Fibroblast of peridontal ligament (primary cell): ENCODE measurements around the gene RBM15.

Source experiments
- DNase-seq: peaks from one replicate; pipeline ENCODE4 v3.0.0-alpha.2; 2010; ENCODE audit errors: extremely low read depth

Gene RBM15

DNA sequence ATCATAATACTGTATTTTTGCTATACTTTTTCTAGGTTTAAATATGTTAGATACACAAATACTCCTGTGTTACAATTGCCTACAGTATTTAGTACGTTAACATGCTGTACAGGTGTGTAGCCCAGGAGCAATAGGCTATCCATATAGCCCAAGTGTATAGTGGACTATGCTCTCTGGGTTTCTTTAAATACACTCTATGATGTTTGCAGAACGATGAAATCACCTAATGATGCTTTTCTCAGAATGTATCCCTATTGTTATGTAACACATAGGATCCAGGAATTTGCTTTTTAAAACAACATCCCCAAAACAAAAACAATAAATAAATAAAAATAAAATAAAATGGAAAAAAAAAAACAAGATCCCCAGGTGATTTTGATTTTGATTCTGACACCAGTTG, 18.1 kb upstream of the RBM15 start:
- no peak for DNase-seq

DNA sequence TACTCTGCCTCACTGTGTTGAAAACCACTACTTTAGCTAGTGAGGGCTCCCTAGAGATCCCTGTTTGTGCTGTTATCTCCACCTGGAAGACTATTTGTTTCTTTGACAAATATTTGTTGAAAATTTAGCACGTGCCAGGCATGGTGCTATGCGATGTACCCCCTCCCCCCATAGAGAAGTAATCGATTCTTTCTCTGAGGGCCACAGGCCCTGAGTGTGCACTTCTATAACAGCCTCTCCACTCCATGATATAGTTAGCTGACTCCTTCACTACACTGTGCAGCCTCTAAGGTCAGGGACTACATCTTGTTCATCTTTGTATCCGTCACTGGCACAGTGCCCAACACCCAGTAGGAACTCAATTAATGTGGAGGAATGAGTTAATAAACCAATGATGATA, 17.3 kb upstream of the RBM15 start:
- DNase-seq: no peak

DNA sequence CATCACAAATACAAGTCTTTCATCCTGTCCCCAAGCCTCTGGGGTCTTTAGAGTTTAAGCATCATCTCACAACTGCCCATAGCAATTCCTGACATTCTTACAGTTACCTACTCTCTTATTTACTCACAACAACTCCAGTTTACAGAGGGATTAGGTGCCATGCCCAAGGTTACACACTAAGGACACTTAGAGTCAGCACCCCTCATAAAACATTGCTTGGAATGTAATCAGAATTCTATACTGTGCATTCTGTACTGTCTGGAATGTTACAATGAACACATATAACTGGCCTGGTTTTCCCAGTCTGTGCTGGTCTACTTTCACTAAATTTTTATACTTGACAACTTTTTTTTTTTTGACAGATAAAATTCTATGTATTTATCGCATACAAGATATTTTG, 14.5 kb upstream of the RBM15 start:
- DNase-seq: no peak

DNA sequence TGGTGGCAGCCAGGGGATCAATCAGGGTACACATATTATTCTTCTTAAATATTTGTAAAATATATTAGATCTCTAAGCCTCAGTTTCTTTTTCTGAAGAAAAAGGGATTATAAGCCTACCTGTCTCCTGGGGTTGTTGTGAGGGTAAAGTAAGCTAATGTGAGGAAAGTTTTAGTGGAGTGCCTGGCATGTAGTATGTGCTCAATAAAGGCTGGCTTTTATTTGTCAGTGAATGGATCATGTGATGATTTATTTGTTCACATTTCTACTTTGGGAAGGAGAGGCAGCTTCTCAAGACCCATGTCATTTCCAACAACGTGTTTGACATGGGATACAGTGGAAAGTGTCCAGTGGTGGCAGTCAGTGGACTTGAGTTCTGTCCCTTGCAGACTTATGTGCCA, 12.4 kb upstream of the RBM15 start:
- no peak for DNase-seq

DNA sequence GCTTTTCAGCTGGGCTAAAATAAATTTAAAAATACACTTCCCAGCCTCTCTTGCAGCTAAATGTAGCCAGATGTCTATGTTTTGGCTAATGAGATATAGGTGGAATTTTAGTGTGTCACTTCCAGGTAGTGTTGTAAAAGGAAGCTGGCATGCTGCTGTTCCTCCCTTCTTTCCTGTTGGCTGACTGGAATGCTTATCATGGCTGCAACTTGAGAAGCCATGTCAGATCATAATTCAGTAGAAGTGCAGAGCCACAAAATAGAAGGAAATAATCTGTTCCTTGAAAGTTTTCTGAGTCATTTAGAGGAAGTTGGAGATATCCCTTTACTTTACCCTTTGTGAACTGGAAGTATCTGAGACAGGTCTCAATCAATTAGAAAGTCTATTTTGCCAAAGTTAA, 10.9 kb upstream of the RBM15 start:
- no peak for DNase-seq

DNA sequence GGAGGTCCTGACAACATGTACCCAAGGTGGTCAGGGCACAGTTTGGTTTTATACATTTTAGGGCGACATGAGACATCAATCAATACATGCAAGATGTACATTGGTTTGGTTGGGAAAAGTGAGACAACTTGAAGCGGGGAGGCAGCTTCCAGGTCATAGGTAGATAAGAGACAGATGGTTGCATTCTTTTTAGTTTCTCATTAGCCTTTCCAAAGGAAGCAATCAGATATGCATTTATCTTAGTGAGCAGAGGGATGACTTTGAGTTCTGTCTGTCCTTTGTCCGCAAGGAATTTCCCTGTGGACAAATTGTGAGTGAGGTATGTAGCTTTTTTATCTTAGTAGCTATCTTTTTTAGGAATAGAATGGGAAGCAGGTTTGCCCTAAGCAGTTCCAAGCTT, 10.5 kb upstream of the RBM15 start:
- no peak for DNase-seq

DNA sequence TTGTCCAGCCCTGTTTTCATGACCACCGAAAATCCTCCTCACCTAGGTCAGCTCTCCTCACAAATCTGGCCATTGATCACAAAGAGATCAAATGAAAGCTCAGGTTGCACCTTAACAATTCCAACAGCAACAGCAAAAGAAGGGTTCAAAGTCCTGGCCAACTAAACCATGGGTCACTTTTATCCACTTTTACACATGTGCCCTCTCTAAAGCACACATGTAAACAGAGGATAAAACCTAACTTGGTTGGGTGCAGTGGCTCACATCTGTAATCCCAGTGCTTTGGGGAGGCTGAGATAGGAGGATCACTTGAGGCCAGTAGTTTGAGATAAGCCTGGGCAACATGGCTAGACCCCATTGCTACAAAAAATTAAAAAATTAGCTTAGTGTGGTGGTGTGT, 3.9 kb upstream of the RBM15 start:
- no peak for DNase-seq

DNA sequence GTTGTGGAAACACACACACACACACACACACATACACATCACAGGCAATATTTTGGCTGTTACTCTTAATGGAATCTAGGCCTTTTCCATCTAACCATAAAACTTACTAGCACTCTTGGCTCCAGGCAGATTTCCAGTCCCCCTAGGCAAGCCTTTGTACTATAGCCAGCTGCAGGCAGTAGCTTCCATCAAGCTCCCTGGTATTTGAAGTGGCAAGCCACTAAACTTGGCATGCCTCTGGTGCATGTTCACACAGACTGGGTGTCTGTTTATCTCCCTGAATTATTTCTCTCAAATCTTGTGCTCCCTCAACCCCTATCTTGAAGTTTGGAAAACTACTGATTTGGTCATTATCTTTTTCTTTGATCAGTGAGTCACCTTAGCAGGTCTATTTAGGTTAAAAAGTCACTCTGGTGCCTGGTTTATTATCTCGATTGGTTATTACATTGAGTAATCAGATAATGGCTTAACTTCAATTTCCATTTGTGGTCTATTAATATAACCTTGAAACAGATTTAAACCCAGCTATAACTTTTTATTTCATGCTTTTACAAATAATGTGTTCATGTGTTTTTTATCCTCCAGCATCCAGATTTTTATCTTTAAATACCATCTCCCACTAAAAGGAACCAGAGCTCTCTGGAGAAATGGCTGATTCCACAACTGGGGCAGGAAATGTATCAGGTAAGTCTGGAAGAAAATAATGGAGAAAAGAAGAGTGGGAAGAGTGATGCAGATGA, 2.7 kb upstream of the RBM15 start:
- no peak for DNase-seq

DNA sequence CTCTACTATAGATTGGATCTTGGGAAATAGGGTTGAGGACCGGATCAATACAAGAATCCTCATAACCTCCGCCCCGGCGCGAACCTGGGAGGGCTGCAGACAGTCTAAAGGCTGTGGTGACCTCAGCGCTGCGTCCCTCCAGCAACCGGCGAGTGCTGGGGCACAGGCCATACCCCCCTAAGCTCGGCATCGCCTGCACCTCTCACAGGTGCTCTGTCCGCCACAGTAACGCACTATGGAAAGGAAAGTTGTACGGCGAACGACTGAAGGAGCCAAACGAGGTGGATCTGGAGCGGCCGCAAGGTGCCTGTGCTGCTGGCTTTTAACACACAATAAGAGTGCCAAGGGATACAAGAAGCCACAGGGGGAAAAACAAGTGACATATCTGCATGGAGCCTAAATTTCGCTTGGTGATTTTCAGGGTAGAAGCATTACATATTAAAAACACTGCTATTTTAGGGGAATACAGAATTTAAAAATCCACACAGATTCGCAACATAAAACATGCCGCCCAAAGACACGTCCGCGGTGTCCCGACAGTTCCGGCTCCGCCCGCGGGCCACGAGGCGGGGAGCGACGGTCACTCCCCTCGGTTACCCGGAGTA, 1.4 kb upstream of the RBM15 start:
- no peak for DNase-seq

DNA sequence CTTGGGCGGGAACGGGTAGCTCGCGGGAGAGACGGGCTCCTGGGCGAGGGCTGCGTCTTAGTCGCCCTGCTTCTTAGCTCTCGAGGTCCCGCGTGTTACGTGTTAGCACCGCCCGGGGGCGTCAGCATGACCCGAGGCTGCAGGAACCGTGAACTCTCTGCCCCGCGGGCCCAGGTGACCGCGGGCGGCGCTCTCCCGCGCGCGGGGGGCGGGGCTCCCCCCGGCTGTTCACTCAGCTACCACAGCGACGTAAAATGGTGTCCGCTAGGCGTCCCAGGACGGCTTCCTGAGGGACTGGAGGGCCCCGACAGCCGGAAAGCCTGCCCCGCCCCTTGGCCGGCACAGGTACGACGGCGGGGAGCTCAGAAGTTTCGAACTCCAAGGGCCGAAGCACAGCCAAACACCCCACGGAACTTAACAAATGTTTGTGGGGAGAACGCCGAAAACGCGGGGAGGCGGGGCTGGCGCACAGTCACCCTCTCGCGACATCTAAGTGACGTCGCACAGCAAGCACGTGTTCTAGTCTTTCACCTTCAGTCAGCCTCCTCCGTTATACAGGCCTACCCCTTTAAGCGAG, 780 bp upstream of the RBM15 start:
- DNase-seq: no peak

DNA sequence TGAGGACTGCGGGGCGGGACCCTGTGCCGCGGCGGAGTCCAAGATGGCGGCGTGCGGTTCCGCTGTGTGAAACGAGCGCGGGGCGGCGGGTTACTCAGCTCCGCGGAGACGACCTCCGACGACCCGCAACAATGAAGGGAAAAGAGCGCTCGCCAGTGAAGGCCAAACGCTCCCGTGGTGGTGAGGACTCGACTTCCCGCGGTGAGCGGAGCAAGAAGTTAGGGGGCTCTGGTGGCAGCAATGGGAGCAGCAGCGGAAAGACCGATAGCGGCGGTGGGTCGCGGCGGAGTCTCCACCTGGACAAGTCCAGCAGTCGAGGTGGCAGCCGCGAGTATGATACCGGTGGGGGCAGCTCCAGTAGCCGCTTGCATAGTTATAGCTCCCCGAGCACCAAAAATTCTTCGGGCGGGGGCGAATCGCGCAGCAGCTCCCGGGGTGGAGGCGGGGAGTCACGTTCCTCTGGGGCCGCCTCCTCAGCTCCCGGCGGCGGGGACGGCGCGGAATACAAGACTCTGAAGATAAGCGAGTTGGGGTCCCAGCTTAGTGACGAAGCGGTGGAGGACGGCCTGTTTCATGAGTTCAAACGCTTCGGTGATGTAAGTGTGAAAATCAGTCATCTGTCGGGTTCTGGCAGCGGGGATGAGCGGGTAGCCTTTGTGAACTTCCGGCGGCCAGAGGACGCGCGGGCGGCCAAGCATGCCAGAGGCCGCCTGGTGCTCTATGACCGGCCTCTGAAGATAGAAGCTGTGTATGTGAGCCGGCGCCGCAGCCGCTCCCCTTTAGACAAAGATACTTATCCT, 430 bp downstream of the RBM15 start:
- peak; percentile 31 for DNase-seq

DNA sequence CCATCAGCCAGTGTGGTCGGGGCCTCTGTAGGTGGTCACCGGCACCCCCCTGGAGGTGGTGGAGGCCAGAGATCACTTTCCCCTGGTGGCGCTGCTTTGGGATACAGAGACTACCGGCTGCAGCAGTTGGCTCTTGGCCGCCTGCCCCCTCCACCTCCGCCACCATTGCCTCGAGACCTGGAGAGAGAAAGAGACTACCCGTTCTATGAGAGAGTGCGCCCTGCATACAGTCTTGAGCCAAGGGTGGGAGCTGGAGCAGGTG, 961 bp downstream of the RBM15 start:
- DNase-seq: no peak

DNA sequence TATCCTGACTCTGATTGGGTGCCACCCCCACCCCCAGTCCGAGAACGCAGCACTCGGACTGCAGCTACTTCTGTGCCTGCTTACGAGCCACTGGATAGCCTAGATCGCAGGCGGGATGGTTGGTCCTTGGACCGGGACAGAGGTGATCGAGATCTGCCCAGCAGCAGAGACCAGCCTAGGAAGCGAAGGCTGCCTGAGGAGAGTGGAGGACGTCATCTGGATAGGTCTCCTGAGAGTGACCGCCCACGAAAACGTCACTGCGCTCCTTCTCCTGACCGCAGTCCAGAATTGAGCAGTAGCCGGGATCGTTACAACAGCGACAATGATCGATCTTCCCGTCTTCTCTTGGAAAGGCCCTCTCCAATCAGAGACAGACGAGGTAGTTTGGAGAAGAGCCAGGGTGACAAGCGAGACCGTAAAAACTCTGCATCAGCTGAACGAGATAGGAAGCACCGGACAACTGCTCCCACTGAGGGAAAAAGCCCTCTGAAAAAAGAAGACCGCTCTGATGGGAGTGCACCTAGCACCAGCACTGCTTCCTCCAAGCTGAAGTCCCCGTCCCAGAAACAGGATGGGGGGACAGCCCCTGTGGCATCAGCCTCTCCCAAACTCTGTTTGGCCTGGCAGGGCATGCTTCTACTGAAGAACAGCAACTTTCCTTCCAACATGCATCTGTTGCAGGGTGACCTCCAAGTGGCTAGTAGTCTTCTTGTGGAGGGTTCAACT, 2.1 kb downstream of the RBM15 start:
- no peak for DNase-seq

DNA sequence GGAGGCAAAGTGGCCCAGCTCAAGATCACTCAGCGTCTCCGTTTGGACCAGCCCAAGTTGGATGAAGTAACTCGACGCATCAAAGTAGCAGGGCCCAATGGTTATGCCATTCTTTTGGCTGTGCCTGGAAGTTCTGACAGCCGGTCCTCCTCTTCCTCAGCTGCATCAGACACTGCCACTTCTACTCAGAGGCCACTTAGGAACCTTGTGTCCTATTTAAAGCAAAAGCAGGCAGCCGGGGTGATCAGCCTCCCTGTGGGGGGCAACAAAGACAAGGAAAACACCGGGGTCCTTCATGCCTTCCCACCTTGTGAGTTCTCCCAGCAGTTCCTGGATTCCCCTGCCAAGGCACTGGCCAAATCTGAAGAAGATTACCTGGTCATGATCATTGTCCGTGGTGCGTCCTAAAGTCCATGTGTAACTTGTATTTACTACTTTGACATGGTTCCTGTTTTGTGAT, 2.7 kb downstream of the RBM15 start:
- no peak for DNase-seq

DNA sequence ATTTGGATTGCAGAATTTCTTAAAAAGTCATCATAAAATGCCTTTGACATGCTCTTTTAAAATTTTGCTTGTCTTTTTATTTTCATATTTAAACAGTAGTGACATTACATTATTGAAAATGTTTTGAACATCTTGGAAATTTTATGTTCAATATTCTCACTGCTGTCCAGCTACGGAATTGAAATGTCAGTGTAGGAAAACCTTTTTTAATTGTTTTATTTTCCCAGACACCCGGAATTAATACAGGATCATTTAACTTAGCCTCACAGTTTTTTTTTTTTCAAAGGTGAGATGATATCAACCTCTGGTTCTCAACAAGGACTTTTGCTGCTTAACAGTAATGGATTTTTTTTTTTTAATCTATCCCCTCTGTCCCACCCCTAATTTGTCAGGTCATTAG, 4.1 kb downstream of the RBM15 start:
- DNase-seq: no peak

DNA sequence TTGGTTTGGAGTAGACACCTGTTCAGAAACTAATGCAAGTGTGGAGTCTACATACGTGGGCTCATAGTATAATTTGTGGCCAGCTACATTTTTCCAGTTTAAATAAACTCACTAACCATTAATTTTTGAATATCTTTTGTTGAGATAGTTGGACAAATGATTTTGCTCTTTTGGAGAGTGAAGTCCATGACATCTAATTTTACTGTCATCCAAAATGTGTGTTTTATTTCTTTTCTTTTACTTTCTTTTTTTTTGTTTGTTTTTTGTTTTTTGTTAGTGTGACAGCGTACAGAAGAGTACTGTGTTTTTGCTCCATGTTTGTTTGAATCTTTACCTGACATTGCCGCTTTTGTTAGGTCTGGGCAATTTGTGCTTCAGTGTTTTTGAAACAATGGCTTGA, 5.0 kb downstream of the RBM15 start:
- no peak for DNase-seq

DNA sequence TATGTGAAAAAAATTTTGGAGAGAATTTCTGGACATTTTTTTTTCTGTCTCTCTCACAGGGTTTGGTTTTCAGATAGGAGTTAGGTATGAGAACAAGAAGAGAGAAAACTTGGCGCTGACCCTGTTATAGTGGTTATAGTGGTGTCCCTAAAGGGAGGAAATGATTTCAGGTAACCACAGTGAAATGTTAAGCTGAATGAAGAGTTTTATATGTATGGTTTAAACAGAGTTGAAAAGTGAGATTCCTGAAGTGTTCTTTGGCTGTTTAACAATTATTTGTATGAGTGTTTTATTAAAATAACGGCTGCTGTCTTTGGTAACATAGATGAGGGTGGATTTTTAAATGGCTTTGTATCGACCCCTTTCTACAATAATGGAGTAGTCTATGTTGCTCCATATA, 6.3 kb downstream of the RBM15 start:
- no peak for DNase-seq

DNA sequence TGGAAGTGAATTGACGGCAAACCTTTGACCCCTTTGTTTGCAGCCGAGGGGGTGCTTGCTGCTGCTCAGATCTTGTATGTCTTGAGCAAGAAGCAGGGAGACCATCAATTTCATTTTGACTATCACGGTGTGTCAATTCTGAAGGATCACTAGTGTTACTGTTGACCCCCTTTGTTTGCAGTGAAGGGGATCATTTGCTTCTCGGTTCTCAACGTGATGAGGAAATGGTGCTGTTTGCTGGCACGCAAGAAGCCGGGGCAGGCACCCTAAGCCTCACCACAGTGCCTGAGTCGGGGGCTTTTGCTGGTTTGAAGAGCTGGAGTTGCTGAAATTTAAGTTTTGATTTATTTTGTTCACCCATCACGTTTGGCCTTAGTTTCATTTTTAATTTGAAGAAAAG, 7.5 kb downstream of the RBM15 start:
- DNase-seq: no peak

DNA sequence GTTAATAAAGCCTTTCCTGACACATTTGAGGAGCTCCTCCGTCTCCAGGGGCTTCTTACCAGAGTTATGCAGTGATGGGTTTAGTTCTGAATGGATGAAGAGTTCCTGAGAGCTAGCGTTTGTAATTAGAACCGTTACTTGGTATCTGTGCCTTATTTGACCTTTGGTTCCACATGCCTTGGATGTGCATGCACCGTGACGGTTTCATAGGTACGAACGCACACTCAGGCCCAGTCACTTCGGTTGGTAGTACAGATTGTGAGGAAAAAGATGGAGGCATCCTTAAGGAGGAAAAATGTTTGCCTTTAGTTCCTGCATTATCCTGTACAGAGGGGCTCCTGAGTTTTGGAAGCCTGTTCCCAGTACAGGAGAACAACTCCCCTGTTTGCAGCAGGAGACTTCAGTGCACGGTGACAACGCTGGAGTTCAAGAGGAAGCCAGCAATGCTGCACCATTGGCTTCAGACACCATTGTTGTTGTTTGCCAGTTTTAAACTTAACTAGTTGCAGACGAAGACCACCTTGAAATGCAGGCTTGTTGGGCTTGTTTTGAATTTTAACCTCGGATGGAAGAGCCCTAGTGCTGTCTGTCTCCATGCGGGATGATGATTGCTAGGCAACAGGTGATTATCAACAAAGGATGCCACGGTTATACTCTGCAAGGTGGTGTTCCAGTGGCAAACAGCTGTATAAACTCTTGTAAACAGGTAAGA, 8.2 kb downstream of the RBM15 start:
- DNase-seq: no peak

DNA sequence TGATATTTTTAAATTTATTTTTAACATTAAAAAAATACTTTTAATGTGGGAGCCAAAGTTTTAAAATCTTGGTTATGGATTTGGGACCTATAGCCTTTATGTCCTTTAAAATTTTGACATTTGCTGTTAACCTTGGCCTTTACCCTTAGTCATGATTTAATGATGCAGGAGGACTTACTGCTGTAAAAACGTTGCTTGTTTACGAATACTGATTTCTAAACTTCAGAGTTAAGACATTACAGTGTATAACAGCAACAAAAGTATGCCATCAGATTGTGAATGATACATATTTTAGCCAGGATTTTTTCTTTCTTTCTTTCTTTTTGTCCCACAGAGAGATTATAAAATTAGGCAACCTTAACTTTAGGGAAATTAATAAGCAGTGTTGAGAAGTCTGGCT, 8.9 kb downstream of the RBM15 start:
- peak; percentile 34 for DNase-seq

DNA sequence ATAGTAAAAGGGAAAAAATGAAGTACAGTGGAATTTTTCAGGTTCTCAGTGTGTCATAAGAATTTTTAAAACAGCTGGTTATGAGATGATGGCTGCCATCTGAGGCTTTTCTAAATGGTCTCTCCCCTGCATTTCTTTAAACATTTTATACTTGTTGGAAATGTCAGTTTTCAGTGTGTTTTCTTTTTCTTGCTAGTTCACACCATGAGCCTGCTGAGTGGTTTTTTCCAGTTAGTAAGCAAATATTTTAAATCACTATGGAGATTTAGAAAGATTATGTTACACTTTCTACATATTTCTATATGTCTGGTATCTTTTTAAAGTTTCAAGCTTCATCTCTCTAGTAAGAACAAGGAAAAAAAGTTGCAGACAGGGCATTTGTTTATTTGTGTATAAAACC, 9.6 kb downstream of the RBM15 start:
- DNase-seq: peak; percentile 37

DNA sequence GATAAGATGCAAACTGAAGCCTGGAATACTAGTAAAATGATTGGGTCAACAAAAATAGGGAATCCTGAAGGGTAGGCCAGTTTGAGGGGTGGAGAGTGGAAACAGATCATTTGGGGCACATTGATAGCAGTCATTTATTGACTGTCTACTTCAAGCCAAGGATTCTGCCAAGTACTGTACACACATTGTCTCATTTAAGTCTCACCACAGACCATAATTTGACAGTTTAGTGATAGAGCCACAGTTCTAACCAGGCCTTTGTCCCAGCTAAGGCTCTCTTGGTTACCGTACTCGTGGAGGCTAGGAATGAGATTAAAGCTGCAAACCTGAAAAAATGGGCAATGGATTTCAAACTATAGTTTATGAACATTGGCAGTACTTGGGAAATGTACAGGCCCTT, 11.2 kb downstream of the RBM15 start:
- DNase-seq: no peak
